Measurements from ENCODE around the gene KCTD19.

Gene KCTD19

GRCh38 chr16:67341250-67341649, 14.7 kb upstream of the KCTD19 start:
- H3K4me3 ChIP-seq (ENCODE audit: low read length): no peak overlapping the region
- no peak for TF ChIP-seq ZNF274 (IDR thresholded peaks at IDR 0.05; ENCODE audit: low read depth, low read length)

GRCh38 chr16:67339453-67339852, 12.9 kb upstream of the KCTD19 start:
- no peak for TF ChIP-seq ZNF274 (IDR thresholded peaks at IDR 0.05; ENCODE audit: low read depth, low read length)
- H3K4me3 ChIP-seq (ENCODE audit: low read length): no peak overlapping the region

- no peak for TF ChIP-seq ZNF274 (IDR thresholded peaks at IDR 0.05; ENCODE audit: low read depth, low read length)
- H3K4me3 ChIP-seq (ENCODE audit: low read length): no peak overlapping the region
These were observed 10.1 kb upstream of the KCTD19 start for GRCh38 chr16:67336648-67337047.

- no peak for TF ChIP-seq ZNF274 (IDR thresholded peaks at IDR 0.05; ENCODE audit: low read depth, low read length)
- no peak overlapping the region for H3K4me3 ChIP-seq (ENCODE audit: low read length)
These were observed 9.6 kb upstream of the KCTD19 start for GRCh38 chr16:67336116-67336515.

- H3K4me3 ChIP-seq (ENCODE audit: low read length): no peak overlapping the region
- TF ChIP-seq ZNF274 (IDR thresholded peaks at IDR 0.05; ENCODE audit: low read depth, low read length): no peak
These were observed 6.8 kb upstream of the KCTD19 start for GRCh38 chr16:67333315-67333714.

GRCh38 chr16:67329901-67330300, 3.4 kb upstream of the KCTD19 start:
- TF ChIP-seq ZNF274 (IDR thresholded peaks at IDR 0.05; ENCODE audit: low read depth, low read length): no peak
- no peak overlapping the region for H3K4me3 ChIP-seq (ENCODE audit: low read length)

- TF ChIP-seq ZNF274 (IDR thresholded peaks at IDR 0.05; ENCODE audit: low read depth, low read length): no peak
- H3K4me3 ChIP-seq (ENCODE audit: low read length): no peak overlapping the region
These were observed 1.2 kb upstream of the KCTD19 start for GRCh38 chr16:67327743-67328142.

GRCh38 chr16:67326115-67326471, 448 bp downstream of the KCTD19 start:
- H3K4me3 ChIP-seq (ENCODE audit: low read length): peak overlapping the region; percentile 50; the same call in 1 of the 2 replicates
- no peak for TF ChIP-seq ZNF274 (IDR thresholded peaks at IDR 0.05; ENCODE audit: low read depth, low read length)

GRCh38 chr16:67317853-67318252, 8.7 kb downstream of the KCTD19 start:
- H3K4me3 ChIP-seq (ENCODE audit: low read length): no peak overlapping the region
- no peak for TF ChIP-seq ZNF274 (IDR thresholded peaks at IDR 0.05; ENCODE audit: low read depth, low read length)

- no peak for TF ChIP-seq ZNF274 (IDR thresholded peaks at IDR 0.05; ENCODE audit: low read depth, low read length)
- H3K4me3 ChIP-seq (ENCODE audit: low read length): no peak overlapping the region
These were observed 13.8 kb downstream of the KCTD19 start for GRCh38 chr16:67312719-67313118.

- TF ChIP-seq ZNF274 (IDR thresholded peaks at IDR 0.05; ENCODE audit: low read depth, low read length): no peak
- H3K4me3 ChIP-seq (ENCODE audit: low read length): no peak overlapping the region
These were observed 14.7 kb downstream of the KCTD19 start for GRCh38 chr16:67311607-67312488.

- H3K4me3 ChIP-seq (ENCODE audit: low read length): no peak overlapping the region
- TF ChIP-seq ZNF274 (IDR thresholded peaks at IDR 0.05; ENCODE audit: low read depth, low read length): no peak
These were observed 16.0 kb downstream of the KCTD19 start for GRCh38 chr16:67310561-67310960.

GRCh38 chr16:67305216-67306071, 21.1 kb downstream of the KCTD19 start:
- TF ChIP-seq ZNF274 (IDR thresholded peaks at IDR 0.05; ENCODE audit: low read depth, low read length): no peak
- H3K4me3 ChIP-seq (ENCODE audit: low read length): no peak overlapping the region

- no peak for TF ChIP-seq ZNF274 (IDR thresholded peaks at IDR 0.05; ENCODE audit: low read depth, low read length)
- no peak overlapping the region for H3K4me3 ChIP-seq (ENCODE audit: low read length)
These were observed 22.5 kb downstream of the KCTD19 start for GRCh38 chr16:67304020-67304419.

GRCh38 chr16:67302970-67303369, 23.6 kb downstream of the KCTD19 start:
- TF ChIP-seq ZNF274 (IDR thresholded peaks at IDR 0.05; ENCODE audit: low read depth, low read length): no peak
- H3K4me3 ChIP-seq (ENCODE audit: low read length): no peak overlapping the region

Measured in GM08714 (cell line).